GM03348 (cell line): ENCODE data around the gene TOP2A.
A peak's percentile ranks its signal among the peaks of the same experiment; 100 is the strongest.

Experiments
- DNase-seq: peaks from one replicate; pipeline ENCODE4 v3.0.0; 2012; ENCODE audit warnings: low spot score

The TOP2A gene, protein sequence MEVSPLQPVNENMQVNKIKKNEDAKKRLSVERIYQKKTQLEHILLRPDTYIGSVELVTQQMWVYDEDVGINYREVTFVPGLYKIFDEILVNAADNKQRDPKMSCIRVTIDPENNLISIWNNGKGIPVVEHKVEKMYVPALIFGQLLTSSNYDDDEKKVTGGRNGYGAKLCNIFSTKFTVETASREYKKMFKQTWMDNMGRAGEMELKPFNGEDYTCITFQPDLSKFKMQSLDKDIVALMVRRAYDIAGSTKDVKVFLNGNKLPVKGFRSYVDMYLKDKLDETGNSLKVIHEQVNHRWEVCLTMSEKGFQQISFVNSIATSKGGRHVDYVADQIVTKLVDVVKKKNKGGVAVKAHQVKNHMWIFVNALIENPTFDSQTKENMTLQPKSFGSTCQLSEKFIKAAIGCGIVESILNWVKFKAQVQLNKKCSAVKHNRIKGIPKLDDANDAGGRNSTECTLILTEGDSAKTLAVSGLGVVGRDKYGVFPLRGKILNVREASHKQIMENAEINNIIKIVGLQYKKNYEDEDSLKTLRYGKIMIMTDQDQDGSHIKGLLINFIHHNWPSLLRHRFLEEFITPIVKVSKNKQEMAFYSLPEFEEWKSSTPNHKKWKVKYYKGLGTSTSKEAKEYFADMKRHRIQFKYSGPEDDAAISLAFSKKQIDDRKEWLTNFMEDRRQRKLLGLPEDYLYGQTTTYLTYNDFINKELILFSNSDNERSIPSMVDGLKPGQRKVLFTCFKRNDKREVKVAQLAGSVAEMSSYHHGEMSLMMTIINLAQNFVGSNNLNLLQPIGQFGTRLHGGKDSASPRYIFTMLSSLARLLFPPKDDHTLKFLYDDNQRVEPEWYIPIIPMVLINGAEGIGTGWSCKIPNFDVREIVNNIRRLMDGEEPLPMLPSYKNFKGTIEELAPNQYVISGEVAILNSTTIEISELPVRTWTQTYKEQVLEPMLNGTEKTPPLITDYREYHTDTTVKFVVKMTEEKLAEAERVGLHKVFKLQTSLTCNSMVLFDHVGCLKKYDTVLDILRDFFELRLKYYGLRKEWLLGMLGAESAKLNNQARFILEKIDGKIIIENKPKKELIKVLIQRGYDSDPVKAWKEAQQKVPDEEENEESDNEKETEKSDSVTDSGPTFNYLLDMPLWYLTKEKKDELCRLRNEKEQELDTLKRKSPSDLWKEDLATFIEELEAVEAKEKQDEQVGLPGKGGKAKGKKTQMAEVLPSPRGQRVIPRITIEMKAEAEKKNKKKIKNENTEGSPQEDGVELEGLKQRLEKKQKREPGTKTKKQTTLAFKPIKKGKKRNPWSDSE (N-terminal part only)

DNA sequence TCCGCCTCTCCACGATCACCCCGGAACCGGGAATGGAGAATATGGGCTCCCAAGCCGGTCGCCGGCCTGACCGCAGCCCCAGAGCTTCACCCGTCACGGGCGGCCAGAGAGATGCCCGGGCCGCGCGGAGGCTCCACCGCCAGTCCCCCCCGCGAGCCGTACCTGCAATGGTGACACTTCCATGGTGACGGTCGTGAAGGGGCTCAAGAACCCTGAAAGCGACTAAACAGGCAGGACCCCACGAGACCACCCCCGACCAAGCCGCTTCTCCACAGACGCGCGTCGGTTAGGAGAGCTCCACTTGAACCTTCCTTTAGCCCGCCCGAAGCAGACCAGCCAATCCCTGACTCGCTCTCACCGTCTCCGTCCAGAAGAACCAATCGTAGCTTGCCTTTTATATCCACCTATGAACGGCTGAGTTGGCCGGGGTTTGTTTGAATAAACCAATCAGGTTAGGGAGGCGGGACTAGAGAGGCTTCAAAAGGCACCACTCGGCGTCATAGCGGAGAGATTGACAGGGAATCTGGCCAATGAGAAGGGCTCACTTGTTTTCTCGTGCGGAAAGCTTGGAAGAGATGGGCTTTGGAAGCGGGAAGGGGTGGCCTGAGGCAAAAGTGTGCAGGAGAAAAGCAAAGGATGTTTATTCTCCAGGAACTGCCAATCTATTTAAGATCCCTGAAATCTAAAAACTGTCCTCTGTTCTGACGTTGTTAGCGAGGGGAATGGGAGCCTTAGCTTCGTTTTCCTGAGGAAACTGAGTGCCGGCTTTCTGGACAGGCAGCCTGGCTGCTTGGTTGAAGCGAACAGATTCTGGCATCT, at the start of gene TOP2A:
TOP2A (minus strand) TSS at position 288 of the 819 bp plus-strand sequence; CDS start at position 183, 105 bp downstream.
- DNase-seq = peak; percentile 99

DNA sequence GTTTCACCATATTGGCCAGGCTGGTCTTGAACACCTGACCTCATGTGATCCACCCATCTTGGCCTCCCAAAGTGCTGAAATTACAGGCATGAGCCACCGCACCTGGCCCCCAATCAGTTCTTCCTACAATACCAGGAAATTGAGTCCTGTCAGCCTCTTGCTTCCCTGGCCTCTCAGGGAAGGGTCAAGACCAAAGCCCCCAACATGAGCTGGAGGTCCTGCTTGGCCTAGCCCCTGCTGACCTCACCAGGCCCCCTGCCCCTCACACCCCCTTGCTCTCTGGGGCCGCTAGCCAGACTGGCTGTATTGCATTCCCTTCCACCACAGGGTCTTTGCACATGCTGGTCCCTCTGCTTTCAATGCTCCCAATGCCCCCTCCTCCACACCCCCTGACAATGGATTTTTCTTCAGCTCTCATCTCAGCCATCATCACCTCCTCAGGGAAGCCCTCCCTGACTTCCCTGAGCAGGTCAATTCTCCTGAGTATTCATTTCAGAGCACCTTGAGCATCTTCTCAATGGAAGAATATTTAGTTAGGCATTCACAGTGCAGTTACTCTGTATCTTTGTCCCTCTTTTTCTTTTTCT, 49.7 kb upstream of the TOP2A start:
- no peak for DNase-seq

DNA sequence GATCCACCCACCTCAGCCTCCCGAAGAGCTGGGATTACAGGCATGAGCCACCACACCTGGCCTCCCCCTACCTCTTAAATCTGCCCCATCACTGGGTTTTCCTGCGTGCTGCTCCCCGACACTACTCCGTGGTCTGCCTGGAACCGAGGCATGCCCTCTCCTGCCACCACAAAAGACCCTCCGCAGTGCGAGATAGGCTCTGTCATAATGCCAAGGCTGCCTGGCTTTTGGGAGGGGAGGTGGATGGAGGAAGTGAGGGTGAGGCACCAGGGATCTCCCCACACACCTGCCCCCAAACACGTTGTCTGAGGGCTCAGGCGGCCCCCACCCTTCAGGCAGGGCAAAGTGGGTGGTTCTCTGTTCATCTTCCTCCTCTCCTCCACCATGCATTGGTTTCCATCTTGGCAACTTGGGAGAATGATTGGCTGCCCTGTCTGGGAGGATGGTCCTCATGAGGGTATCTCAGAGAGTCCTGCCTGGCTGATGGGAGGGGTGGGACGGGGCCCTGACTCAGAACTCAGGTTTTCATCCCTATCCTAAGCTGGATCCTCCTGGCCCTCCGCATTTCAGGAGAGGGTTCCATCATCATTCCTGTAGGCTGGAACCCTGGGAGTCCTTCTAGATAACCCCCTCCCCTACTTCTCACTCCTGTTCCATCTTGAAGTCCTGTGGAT, 48.7 kb upstream of the TOP2A start:
- no peak for DNase-seq

DNA sequence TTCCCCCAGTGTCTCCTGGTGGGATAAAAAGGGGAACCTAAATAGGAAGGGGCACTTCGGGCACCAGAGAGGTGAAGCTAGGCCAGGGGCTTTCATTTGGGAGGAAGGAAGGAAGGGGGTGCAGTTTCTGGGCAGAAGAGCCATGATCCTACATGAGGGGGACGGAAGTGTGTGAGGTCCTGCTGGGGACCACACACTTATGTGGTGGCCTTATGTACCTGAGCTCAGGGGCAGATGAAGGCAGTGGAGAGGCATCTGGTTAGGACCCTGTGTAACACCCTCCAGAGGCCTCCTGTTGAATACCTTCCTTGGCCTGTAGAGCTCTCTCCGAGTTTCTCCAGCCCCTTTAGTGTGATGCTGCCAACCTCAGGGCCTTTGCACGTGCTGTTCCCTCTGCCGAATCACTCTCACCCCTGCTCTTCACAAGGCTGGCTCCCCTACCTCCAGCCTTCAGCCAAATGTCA, 46.7 kb upstream of the TOP2A start:
- DNase-seq = no peak

DNA sequence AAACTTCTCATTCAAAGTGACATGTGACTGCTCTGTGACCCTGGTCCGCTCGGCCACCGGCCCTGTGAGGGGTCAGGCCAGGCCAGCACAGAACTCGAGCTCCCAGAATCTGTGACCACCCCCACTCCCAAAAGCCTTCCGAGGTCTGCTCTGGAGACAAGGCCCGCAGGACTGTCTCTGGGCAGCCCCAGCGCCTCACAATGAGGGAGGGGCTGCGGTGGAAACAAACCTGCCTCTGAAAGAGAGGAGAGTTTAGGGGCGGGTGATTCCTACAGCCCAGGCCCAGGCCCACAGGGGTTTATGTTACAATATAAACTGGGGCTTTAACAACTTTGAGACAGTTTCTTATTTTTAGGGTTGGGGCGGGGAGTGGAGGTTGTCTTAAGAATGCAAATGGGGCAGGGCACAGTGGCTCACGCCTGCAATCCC, 45.4 kb upstream of the TOP2A start:
- no peak for DNase-seq

DNA sequence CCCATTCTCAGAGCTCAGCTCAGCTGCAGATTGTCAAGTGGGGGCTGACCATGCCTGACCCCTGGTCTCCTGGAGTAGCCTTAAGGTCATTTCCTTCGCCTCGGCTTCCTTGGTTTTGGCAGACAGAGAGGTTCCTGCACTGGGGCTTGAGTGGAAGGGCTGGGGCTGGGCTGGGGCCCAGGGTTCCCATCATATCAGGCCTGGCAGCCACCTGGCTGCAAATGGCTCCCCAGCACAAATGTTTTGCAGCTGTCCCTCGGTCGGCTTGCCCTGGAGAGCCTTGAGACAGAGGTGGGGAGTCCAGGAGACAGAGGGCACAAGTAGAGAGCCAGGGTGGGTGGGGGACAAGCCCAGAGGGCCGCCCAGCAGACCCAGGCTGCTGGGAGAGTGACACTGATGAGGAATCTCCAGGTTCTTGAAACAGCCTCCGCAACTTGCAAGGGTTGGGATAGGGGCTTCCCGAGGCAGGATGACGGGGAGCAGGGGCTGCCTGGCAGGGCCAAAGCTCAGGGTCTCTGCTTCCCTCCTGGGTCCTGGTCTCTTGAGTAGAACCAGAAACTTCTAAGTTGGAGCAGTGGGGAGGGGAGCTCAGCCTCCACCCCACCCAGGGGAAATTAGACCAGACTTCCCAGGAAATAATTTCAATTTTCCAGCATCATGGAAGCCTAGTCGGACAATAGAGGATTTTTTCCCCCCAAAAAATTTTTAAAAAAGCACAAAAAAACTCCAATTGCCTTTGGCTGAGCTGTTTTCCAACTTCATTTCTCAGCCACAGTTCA, 44.8 kb upstream of the TOP2A start:
- no peak for DNase-seq

DNA sequence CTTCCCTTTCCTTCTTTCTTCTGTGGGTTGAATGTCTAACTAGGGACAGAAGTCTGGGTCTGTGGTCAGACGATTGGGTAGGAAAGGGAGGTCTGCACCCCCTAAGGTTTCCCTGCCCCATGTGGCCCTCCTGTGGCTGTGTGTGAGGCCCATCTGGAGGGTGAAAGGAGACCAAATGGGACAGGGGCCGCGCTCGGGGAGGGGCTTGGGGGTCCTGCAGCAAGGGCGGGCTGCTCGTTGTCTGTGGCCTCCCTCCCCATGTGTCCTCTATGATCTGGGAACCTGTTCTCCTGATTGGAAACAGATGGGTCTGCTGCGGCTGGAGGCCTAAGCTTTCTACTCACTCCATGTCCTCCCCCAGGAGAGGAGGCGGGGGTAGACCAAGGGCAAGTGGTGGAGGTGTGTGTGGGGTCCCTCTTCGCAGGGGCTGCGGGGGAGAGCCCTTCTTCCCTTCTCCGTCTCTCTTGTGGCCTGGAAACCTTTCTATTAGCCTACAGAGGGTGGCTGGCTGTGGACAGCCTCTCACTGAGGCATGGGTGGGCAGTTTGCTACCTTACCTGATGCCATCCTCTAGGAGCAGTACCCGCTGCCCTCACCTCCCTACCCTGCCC, 44.1 kb upstream of the TOP2A start:
- DNase-seq = peak; percentile 64

DNA sequence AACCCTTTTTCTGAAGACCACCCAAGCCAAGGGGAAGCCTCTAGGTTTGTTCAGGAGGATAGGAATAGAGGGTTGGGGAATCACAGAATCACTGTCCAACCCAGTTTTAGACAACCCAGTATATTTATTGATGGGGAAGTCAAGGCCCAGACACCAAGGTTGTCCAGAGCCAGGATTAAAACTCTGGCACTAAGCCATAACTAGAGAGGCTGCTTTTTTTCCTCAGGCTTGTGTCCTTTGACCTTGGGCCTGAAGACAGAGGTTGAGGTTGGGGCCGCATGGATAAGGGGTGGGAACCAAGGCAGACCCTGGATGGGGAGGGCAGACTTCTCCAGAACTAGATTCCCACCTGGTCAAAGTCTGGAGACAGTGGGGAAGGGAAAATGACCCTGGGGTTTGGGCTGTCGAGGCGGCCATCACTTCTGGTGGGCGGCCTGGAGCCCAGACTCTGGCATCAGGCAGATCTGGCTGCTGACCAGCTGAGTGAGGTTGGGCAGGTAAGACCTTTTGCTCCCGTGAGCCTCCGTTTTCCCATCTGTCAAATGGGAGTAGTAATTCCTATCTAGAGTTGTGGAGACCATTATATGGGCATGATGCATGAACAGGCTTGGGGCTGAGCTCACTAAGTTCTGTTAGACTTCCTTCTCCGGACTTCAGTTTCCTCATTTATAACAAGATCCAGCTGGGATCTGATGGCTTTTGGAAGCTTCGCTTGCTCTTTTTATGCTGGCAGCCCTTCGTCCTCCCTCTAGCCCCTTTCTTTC, 43.5 kb upstream of the TOP2A start:
- peak; percentile 60 for DNase-seq

DNA sequence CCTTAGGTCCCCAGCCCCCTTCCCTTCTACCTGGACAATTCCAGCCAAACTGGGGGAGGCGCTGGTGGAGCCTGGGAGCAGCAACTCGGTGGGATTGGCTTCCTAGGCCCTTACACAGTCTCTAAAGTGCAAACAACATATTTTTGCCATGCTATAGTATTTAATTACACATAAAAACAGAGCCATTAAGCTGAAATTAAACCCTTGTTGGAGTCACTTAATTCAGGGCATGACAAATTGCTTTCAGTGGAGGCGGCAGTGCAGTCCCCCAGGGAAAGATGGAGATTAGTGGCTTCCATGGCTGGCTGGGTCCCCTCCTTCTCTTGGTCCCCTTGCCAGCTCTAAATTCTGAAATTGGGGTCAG, 42.9 kb upstream of the TOP2A start:
- DNase-seq = no peak

DNA sequence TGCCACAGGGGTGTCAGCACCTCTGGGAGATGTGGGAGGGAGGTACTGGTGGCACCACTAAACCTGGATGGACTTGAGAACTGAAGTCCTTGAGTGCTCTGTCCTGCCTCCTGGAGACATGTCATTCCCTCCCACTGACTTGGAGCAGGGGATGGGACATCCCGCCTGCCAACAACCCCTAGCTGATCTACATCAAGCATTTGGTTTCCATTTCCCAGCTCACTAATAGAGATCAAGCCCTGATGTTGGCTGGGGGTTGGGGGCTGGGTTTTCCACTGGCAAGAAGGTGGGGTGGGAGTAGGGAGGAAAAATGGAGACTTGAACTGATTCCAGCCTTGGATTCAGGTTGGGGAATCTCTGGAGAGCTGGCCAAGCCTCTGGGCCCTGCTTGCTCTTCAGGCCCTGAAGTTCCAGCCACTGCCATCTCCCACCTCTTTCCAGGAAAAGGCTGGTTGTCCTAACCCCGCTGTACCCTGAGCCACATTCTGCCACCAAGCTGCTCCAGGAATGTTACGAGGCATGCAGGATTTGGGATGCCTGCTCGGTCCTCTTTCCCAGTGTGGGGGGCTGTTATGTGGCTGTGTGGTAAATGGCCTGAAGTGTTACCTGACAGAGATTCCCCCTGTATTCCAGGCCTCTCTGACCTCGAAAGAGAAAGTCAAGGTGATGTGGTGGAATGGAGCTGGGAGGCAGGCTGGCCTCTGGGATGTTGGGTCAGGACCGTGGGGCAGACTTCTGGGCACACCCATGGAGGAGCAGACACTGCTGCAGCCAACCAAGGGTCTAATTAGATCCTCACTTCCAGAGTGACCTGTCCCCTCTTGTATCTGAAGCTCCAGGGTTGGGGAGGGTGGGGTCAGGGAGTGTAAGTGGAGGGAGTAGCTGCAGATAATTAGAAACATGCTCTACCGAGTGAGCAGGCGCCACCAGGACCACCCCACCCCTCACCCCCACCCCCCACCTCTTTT, 42.2 kb upstream of the TOP2A start:
- no peak for DNase-seq

DNA sequence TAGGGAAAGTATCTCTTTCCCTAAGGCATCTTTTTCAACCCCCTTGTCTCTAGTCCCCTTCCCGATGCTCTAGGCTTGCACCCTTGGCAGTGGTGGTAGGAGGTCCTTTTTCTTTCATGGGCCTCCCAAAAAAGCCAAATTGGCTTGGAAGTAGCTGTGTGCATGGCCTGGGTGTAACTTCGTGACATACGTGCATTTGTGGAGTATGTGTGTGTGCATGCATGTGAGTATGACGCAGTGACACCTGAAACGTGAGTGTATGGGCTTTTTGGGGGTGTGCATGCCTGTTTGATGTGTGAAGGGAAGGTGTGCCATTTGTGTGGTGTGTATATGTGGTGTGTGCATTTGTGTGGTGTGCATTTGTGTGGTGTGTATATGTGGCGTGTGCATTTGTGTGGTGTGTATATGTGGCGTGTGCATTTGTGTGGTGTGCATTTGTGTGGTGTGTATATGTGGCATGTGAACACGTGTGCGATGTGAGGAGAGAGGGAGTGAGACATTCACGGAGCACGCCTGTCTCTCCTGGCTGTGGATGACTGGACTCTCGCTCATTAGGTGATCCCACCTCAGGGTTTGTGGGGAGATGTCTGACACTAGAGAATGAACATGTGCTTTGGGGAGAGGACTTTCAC, 41.3 kb upstream of the TOP2A start:
- DNase-seq = no peak

DNA sequence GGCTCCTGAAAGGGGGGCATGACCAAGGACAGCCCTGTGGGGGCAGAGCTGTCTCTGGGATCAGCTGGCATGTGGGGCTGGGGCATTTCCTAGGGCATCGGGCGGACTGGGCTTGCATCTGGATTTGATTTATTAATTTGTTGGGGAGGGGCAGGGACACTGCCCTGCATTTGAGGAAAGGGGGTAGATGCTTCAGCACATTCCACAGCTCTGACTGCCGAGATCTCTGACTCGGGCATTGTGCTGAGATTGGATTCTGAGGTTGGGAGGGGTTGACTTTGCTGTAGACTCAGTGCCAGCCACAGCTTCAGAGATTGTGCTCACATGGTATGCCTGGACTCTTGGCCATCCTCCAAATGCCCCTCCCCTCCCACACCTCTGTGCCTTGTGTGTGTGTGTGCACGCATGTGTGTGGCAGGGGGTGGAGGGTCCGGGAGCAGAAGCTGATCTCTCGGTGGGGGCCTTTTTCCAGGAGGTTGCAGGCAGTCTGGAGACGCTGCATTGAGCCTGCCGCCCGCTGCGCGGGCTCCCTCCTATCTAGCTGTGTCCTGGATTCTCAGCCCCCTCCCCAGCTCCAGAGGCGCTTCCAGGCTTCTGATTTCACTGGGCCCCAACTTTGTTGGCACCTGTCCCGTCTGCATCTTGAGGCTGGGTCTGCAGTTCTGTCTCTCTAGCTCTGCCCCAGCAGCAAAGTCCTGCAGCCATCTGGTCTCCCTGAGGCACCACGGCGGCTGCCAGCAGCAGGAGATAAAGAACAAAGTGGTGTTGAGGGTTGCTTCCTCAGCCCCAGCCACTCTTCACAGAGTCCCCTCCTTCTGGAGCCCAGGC, 40.5 kb upstream of the TOP2A start:
- DNase-seq = peak; percentile 91

DNA sequence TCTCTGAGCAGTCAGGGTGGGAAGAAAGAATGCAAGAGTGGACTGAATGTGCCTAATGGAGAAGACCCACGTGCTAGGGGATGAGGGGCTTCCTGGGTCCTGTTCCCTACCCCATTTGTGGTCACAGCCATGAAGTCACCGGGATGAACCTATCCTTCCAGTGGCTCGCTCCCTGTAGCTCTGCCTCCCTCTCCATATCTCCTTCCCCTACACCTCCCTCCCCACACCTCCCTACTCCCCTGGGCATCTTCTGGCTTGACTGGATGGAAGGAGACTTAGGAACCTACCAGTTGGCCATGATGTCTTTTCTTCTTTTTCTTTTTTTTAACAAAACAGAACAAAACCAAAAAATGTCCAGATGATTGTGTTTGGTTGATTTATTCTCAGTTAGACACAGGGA, 39.7 kb upstream of the TOP2A start:
- DNase-seq = no peak

DNA sequence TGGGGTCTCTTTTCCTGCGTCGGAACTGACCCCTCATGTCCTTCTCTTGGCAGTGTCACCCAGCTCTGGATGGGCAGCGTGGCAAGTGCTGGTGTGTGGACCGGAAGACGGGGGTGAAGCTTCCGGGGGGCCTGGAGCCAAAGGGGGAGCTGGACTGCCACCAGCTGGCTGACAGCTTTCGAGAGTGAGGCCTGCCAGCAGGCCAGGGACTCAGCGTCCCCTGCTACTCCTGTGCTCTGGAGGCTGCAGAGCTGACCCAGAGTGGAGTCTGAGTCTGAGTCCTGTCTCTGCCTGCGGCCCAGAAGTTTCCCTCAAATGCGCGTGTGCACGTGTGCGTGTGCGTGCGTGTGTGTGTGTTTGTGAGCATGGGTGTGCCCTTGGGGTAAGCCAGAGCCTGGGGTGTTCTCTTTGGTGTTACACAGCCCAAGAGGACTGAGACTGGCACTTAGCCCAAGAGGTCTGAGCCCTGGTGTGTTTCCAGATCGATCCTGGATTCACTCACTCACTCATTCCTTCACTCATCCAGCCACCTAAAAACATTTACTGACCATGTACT, 38.8 kb upstream of the TOP2A start:
- no peak for DNase-seq

DNA sequence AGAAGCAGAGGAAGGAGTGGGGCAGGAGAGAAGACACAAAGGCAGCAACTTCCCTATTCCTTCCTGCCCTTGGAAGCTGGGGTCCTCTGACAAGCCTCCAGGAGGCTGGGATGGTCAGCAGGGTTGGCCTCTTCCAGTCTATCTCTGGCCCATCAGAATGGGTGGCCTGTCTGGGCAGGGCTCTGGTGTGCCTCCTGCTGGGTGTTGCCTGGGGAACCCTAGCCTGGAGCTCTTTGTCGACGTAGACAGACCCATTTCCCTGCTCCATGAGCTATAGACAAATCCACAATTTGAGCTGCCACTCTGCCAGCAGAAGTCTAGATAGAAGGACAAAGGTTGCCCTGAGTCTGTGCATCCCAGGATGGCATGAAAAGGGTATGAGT, 36.9 kb upstream of the TOP2A start:
- DNase-seq = no peak
